NCI-H524 treated with DMSO at 0.1 percent for 48 hours (cell line): ENCODE results near the gene EML6.

Experiments
- DNase-seq: peaks from one replicate; lab custom pipeline; 2025; lab: John Stamatoyannopoulos, UW

EML6 gene

DNA sequence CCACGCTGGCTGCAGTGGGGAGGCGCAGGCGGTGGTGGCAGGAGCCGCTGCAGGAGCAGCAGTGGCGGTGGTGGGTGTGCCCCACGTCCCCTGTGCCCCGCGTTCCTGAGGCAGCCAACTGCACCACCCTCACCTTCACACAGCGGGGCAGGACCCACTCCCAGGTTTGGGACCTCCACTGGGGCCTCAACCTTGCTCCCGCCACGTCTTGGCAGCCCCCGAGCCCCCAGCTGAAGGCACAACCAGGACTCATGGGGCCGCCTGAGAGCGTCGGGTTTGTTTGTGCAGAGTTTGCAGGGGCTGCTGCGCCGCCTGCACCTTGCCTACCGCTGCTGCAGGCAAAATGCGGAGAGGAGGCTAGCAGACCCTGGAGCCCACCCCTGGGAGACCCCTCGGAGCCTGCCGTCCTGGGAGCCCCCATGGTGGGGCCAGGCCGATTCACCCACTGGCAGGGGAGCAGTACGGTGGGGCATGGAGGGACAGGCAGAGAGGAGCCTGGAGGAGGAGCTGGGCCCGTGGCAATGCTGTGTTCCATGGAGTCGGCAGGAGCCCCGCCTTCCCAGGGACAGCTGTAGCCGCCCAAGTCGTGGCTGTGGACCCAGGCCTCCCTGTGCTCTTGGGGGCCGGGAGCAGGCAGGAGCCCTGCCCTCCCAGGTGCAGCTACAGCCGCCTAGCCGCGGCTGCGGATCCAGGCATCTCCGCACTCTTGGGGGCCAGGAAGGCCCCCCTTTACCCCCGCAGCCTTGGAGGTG is 14.7 kb upstream of the EML6 start:
- DNase-seq: no peak

DNA sequence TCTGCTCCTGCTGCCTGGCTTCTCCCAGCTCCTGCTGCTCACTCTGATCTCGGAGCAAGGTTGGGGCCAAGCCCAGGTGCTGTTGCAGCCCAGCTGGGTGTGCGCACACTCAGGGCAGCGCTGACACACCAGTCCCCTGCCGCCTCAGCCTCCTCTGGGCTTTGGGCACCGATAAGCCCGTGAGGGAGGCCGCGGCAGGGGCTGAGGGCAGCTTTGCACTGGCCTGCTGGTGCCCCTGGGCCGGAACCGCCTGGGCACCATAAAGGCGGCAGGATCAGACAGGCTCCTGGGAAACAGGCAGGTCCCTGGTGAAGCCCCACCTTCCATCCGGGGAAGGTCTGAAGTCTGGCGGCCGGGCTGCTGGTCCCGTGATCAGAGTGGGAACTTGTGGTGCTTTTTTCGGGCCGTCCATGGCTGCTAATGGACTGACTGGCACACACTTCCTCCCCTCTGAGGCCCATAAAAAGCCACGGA is 14.1 kb upstream of the EML6 start:
- no peak for DNase-seq

DNA sequence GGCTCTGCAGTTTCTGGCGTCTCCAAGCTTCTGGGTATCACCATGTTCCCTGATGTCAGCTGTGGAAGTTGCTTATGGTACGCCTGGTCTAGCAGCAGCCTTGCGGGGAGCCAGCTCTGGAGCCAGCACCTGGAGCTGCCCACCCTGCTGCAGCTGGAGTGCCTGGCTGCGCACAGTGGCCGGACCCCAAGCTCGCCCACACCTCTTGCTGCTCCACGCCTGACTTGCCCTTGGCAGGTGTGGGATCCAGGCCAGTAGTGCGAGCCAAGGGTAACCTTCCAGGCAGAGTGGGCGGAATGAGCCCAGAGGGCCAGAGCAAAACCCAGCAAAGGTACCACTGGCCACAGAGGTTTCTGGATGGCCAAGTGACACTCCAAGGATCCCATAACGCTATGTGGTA is 13.2 kb upstream of the EML6 start:
- DNase-seq: no peak

DNA sequence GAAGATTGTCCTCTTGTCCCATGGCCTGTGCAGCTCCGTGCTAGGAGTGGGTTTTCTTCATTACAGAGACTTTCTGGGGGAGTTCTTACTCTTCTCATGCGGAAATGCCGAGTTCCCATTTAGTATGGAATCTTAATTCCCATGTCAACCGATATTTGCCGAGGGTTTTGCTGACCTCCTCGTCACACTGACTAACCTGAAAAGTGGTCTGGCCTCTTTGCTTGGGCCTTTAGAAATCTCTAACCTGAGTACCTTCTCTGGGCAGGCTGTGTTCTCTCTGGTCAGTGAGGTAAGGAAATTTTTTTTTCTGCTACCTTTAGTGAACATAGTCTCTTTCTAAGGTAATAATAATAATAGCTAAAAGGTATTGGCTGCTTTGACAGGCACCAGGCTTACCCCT is 10.9 kb upstream of the EML6 start:
- DNase-seq: no peak

DNA sequence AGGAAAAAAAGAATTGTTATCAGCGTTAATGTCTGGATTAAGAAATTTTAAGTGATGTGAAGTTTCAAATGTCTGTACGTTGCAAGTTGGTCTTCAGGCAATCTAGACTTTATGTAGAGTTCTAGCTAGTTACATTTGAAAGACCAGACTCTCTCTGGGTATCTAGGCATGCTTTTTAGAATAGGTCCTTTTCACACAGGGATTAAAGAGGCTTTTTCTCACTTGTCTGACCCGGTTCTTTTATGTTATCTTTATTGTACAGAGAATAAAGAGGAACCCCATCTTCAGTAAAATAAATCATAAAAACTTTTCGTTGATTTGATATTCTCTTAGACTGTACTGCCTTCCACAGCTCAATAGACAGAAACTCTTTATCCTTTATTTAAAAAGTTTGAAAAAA is 8.5 kb upstream of the EML6 start:
- DNase-seq: no peak

DNA sequence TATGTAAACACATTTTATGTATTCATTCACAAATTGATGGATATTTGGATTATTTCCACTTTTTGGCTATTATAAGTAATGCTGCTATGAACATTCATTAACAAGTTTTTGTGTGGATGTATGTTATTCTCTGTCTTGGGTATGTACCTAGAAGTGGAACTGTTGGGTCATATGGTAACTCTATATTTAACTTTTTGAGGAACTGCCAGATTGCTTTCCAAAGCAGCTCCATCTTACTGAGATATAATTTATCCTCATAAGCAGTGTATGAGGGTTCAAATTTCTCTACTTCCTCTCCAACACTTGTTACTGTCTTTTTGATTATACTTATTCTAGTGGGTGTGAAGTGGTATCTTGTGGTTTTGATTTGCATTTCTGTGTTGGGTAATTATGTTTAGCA is 7.1 kb upstream of the EML6 start:
- no peak for DNase-seq

DNA sequence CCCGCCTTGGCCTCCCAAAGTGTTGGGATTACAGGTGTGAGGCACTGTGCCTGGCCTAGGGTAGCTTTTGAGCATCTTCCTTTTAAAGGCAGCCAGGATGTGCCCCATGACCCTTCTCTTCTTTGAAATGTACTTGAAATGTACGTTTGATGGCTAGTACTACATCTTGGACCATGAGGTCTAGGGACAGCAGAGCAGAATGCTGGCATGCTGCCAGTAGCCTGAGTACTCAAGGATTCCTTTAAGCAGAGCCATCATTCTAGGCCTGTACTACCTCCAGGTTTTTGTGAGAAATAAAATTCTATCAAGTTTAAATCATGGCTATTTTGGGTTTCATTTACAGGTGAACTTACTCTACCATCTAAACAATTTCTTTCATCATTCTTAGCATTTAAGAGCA is 2.9 kb upstream of the EML6 start:
- DNase-seq: no peak

DNA sequence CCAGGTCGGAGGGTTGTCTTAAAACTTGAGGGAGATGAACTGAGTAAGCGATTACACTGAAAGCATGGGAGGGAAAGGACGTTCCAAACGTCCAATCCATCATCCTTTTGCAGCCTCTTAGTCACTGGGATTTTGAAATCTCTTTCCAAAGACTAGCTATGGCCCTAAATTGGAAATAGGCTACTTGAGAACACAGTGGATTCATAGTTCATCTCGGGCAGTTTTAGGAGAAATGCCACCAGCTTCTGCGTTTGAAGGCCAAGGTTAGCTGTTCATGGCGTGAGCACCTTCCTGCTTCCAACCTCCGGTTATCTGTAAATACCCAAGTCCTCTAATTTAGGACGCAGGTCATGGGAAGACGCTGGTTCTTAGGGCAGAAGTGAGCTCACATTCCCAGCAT is 821 bp upstream of the EML6 start:
- DNase-seq: no peak

DNA sequence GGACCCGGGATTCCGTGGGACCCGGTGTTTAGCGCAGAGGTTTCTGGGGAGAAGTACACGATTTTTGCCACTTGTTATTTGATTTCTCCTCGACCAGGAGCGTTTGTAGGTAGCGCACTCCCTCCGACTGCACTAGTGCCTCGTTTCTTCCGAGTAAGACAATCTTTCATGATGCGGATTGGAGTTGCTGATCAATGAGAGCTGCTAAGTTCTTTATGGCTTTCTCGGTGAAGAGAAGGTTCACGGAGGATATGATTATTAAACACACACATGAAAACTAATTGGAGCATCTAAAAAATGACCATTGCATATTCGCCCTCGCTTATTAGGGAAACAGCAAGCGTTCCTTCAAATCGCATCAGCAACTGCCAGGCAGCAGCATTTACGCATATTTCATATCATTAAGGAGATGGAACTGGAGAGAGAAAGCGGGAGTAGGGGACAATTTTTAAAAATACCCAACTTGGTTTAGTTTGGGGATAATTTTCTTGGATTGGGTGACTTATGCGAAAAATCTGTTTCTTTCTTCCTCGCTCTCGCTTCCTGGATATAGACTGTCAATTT is 616 bp downstream of the EML6 start:
- no peak for DNase-seq

DNA sequence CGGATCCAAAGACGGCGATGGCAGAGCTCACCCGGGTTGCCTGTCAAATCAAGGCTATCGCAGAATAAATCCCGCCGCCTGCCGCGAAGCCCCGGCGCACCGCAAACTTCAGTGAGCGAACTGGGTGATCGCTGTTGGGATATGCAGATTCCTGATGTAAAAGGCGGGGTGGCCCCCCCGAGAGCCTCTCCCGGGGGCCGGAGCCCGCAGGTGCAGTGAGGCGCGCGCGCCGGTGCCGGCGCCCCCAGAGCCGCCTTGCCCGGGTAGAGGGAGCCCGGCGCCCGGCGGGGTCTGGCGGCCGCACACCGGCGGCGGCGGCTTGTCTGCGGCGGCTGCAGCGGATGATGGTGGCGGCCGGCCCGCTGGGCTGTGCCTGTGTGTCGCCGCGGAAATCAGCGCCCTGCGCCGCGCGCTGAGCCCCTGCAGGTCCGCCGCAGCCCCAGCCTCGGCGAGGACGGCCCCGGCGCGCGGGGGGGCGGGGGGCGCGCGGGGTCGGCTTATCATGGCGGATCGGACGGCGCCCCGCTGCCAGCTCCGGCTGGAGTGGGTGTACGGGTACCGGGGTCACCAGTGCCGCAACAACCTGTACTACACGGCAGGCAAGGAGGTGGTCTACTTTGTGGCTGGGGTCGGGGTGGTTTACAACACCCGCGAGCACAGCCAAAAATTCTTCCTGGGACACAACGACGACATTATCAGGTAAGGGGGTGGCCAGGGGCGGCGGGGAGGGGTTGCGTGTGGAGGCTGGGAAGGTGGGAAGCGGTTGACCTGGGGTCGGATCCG is 1.3 kb downstream of the EML6 start:
- no peak for DNase-seq

DNA sequence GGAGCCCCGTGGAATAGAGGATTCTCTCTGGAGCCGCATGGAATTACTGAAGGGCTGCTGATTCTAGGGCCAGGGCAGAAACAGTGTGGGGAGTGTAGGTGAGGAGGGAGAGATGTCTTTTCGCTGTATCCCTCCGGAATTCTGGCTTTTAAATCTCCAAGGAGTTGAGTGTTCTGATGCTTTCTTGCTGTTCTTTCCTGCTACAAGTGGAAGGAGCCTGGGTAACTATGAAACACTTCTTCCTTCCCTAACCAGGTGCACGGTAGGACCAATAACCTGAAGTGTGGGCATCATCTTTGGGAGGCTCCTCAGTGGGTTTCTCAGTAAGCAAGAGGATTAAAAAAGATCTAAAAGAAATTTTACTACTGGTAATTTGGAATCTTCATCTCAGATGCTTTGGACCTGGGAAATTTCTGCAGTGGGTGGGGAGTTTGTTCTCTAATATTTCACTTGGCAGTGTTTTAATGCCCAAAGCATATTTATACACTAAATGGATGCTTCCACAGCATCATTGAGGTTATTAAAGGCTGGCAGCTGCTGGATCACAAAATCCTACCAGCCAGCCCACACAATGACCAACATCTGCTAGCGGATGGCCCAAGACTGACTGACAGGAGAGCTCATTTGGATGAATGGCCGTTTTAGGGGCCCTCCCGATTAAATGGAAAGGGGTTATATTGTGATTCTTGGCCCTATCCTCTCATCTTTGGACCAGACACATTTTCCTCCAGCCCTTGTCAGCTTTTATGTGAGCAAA is 2.1 kb downstream of the EML6 start:
- no peak for DNase-seq

DNA sequence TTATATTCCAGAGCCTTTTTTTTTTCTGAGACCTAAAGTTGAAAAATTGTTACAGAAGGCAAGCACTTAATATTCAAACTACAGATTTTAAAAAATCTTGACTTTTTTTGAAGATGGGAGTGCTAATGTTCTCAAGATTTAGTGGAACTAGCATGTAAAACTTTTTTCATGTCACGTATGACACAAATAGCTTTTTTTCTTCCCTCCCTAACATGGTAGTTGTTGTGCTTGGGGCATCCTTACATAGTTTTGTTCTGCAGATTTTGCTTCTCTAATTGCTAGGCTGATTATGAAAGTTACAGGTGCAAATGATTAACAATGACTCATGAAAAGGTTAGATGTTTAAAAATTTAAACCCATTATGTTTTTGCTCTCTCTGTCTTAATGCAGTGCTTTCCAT is 3.0 kb downstream of the EML6 start:
- no peak for DNase-seq

DNA sequence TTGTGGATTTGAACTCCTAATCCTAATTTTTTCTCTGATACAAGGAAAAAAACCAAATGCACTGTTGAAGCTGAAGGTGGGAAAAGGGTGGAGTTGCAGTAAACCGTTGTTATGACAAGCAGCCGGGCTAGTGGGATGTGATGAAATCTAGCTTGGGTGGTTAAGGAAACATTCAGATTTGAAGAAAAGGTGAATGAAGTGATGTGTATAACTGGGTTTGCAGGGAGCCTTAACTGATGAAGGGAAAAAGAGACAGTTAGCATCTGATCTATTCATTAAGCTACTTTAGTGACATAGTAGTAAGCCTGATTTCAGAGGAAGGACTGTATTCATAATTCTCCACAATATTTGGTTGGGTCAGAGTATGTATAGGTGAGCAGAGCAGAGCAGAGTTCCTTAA is 3.5 kb downstream of the EML6 start:
- DNase-seq: no peak

DNA sequence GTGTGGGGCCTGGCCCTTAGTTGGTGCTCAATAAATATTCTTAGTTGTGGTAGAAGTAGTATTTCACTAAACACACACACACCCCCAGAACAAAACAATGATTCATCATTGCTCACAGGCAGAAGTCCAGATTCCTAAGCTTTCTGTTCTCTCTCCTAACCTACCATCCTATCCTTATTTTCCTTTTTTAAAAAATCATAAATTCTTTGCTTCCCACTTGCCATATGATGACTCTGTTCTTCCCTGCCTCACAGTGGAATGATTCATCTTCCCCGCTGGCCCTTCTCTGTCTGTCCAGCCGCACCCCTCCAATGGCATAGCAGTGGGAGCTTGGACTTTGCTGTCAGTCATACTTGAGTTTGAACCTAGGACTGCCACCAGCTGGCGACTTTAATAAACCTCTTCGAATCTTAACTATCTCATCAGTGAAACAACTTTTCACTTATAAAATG is 5.2 kb downstream of the EML6 start:
- DNase-seq: no peak

DNA sequence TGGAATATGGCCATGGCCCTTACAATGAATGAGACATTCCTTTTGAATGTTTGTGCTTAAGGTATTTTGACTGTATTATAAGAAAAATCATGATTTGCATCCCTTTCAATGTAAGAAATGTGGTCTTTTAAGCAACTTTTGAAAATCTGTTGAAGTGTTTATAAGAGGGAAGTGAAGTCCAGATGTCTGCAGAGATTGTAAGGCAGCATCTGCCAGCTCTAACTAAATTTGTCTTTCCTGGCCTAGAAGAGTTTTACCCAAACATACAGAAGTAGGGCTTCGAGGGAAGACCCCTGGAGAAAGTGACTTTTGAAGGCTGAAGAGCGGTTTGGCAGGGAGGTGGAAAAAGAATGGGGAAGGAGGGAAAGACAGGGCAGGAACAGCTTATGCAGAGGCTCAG is 12.2 kb downstream of the EML6 start:
- no peak for DNase-seq

DNA sequence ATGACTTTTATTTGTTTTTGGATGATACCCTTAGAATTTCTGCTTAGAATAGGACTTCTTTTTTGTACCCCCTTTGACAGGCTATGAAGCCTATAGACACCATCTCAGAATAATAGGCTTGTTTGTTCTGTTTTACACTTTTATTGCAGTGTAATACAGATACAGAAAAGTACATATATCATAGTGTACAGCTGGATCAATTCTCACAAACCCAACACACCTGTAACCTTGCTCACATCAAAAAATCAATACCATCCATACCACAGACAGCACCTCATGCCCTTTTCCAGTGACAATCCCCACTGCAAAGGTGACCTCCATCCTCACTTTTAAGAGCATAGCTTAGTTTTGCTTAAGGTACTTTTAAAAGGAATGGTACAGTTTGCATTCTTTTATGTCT is 14.8 kb downstream of the EML6 start:
- no peak for DNase-seq

DNA sequence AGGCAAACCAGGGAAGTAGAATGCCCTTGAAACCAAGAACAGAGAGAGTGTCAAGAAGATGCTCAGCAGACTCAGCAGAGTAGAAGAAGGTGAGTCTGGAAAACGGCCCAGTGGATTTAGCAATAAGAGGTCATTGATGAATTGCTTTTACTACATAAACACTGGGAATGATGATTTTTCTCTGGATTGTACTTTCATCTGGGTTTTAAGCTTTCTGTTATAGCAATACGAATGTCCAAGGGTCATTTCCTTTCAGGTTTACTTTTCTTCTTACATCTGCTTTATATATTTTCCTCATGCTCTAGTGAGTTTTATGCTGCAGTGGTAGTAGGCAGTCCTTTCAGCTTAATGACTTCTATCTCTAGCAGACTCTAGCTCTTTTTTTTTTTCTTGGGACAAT is 16.9 kb downstream of the EML6 start:
- DNase-seq: no peak

DNA sequence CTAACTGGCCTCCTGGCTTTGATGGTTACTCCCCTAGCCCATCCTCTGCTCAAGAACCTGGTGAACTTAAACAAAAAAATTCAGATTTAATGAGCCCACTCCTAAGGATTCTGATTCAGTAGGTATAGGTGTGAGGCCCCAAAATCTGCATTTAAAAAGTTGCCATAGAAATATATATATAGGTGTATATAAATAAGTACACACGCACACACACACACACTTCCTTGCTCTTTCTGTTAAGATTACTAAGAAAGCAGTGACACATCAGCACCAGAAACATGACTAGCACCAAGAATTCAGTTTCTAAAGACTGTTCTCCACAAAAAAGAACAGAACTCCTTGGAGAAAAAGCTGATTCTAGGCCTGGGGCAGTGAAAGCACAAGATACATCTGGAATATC is 17.8 kb downstream of the EML6 start:
- no peak for DNase-seq

DNA sequence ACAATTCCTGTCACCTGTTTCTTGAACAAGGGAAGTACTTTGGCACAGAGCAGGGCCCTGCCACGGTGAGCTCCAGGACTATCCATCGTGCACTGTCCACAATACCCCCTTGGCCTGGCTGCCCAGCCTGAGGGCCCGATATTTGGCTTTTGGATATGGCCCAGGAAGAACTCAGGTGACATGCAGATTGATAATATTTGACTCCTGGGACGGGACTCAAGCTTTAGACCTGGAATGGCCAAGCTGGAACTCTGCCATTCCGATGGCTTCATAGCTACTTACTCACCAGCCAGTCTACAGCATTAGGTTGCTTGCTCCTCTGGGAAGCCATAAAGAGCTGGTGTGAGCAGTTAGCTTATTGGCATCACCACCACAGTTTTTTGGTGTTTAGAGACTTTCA is 26.6 kb downstream of the EML6 start:
- DNase-seq: no peak

DNA sequence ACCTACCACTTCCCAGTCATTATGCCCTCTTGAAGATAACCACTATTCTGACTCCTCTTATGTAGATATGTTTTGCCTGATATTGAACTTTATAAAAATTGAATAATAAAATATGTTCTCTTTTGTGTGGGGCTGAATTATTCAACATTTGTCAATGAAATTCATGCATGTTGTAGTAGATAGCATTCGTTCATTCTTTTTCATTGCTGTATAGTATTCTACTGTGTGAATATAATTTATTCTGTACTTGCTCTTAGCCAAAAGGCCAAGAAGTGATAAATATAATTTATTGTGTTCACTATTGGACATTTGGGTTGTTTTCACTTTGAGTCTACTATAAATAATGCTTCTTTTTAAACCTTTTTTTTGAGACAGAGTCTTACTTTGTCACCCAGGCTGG is 29.0 kb downstream of the EML6 start:
- DNase-seq: no peak

DNA sequence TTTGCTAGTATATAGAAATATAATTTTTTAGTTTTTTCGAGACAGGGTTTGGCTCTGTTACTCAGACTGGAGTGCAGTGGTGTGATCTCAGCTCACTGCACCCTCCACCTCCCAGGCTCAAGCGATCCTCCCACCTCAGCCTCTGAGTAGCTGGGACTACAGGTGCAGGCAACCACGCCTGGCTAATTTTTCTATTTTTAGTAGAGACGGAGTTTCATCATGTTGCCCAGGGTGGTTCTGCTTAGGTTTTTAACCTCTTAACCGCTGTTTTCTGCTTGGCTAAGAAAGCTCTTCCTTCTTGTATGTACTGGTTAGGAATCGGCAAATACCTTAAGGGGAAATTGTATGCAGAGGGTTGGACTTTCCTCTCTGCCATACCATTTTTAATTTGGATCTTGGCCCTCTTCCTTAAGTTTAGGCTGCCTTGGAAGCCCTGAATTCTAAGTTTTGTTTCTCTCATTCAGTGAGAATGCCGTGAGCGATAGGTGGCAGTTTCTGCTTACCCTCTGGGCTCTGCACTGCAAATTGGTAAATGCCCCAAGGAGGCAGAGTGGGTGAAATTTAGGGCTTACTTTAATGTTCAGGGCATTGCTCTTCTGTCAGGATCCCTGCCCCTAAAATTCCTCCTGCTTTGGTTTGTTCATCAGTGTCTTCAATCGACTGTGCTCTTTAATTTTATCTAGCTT is 32.3 kb downstream of the EML6 start:
- no peak for DNase-seq

DNA sequence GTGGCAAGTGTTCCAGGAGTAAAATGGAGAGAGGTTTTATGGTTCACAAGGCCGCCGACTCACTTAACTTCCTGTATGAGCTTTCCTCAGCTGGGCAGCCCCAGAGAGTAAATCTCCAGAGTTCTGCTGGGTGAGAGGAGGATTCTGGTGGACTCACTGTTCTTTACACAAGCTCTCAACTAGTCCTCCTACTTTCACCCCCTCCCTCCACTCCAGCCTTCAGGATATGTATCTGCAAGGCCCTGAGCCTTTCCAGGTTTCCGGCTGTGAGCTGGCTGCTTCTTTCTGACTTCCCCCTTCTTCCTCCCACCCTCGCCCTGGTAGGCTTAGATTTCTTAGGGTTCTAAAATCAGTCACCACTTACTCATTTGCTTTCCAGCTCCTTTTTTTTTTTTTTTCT is 34.0 kb downstream of the EML6 start:
- no peak for DNase-seq
